ENCODE measurements around the gene ZBTB3. TPM values are rescaled to one million over a fixed set of nuclear protein-coding genes. Genes with fewer than 3 reads are reported as not detected.

The ZBTB3 gene
- total and polyA plus RNA-seq, 2 of the 13 experiments (the other 11 are each of a cell fraction or from before 2014, with no cell fraction given), result 3.4 to 5.2 TPM

DNA sequence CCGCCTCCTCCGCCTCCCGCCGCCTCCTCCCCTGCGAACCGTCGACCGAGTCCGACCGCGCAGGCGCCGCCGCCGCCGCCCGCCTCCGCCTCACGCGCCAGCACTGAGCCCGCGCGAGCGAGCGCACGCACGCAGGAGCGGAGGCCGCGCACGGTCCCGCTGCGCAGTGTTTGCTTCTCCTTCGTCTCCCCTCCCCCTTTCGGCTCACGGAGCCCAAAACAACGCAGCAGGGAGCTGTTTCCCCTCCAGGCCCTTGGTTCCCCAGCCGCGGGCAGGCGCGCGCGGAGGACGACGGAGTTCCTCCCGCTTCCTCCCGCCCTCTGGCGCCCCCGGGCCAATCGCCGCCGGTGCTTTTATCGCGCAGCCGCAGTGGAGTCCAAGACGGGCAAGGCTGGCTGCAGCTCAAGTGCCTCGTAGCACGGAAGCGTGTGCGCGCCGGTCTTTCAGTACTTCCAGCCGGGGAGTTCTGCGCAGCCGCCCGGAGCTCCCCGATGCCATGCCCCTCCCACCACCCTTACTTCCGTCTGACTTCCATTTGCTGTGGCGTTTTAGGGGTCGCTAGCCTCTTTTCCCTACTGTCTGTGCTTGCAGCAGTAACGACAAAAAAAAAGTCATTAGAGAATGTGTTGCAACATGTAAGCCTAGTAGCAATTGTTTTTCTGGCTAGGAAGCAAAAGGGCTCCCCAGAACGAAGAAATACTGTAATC lies 26.6 kb downstream of the ZBTB3 start, which contains the start of gene HNRNPUL2 (continued):
- TF ChIP-seq NR3C1 (CRISPR knock-in tag; IDR thresholded peaks at IDR 0.05) (no peak), JUNB (CRISPR knock-in tag; IDR thresholded peaks at IDR 0.05; ENCODE audit: borderline replicate concordance) (no peak; the same call in 1 of the 2 replicates), CEBPB (IDR thresholded peaks at IDR 0.05; ENCODE audit: borderline replicate concordance, low read depth, low read length) (no peak), BRCA1 (CRISPR knock-in tag; IDR thresholded peaks at IDR 0.05) (no peak; the same call in 1 of the 2 replicates), RNF2 (conservative IDR thresholded peaks at IDR 0.05; ENCODE audit: low read depth) (peak; percentile 99), KLF15 (CRISPR knock-in tag; IDR thresholded peaks at IDR 0.05; ENCODE audit: borderline replicate concordance) (peak; percentile 74; the same call in 1 of the 2 replicates), HIC2 (CRISPR knock-in tag; IDR thresholded peaks at IDR 0.05; ENCODE audit: low read depth) (peak; percentile 71; the same call in 1 of the 2 replicates), ZBTB4 (CRISPR knock-in tag; IDR thresholded peaks at IDR 0.05; ENCODE audit: borderline replicate concordance) (peak; percentile 57; the same call in 1 of the 2 replicates), ZNF839 (CRISPR knock-in tag; IDR thresholded peaks at IDR 0.05; ENCODE audit: borderline replicate concordance) (no peak; the same call in 1 of the 2 replicates), ZBTB7B (CRISPR knock-in tag; IDR thresholded peaks at IDR 0.05) (peak; percentile 57; the same call in 1 of the 2 replicates), ZIK1 (CRISPR knock-in tag; IDR thresholded peaks at IDR 0.05; ENCODE audit: borderline replicate concordance, low read depth) (peak; percentile 95), ZNF773 (CRISPR knock-in tag; IDR thresholded peaks at IDR 0.05; ENCODE audit: borderline replicate concordance) (peak; percentile 84)
- TF ChIP-seq, protein P1, sequence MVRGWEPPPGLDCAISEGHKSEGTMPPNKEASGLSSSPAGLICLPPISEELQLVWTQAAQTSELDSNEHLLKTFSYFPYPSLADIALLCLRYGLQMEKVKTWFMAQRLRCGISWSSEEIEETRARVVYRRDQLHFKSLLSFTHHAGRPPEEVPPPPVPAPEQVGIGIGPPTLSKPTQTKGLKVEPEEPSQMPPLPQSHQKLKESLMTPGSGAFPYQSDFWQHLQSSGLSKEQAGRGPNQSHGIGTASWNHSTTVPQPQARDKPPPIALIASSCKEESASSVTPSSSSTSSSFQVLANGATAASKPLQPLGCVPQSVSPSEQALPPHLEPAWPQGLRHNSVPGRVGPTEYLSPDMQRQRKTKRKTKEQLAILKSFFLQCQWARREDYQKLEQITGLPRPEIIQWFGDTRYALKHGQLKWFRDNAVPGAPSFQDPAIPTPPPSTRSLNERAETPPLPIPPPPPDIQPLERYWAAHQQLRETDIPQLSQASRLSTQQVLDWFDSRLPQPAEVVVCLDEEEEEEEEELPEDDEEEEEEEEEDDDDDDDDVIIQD (CRISPR knock-in tag; IDR thresholded peaks at IDR 0.05; ENCODE audit: low read depth), result peak; percentile 10; the same call in 1 of the 2 replicates
- TF ChIP-seq, protein P2, sequence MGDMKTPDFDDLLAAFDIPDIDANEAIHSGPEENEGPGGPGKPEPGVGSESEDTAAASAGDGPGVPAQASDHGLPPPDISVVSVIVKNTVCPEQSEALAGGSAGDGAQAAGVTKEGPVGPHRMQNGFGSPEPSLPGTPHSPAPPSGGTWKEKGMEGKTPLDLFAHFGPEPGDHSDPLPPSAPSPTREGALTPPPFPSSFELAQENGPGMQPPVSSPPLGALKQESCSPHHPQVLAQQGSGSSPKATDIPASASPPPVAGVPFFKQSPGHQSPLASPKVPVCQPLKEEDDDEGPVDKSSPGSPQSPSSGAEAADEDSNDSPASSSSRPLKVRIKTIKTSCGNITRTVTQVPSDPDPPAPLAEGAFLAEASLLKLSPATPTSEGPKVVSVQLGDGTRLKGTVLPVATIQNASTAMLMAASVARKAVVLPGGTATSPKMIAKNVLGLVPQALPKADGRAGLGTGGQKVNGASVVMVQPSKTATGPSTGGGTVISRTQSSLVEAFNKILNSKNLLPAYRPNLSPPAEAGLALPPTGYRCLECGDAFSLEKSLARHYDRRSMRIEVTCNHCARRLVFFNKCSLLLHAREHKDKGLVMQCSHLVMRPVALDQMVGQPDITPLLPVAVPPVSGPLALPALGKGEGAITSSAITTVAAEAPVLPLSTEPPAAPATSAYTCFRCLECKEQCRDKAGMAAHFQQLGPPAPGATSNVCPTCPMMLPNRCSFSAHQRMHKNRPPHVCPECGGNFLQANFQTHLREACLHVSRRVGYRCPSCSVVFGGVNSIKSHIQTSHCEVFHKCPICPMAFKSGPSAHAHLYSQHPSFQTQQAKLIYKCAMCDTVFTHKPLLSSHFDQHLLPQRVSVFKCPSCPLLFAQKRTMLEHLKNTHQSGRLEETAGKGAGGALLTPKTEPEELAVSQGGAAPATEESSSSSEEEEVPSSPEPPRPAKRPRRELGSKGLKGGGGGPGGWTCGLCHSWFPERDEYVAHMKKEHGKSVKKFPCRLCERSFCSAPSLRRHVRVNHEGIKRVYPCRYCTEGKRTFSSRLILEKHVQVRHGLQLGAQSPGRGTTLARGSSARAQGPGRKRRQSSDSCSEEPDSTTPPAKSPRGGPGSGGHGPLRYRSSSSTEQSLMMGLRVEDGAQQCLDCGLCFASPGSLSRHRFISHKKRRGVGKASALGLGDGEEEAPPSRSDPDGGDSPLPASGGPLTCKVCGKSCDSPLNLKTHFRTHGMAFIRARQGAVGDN (CRISPR knock-in tag; IDR thresholded peaks at IDR 0.05), result peak; percentile 96
- TF ChIP-seq, protein P3, sequence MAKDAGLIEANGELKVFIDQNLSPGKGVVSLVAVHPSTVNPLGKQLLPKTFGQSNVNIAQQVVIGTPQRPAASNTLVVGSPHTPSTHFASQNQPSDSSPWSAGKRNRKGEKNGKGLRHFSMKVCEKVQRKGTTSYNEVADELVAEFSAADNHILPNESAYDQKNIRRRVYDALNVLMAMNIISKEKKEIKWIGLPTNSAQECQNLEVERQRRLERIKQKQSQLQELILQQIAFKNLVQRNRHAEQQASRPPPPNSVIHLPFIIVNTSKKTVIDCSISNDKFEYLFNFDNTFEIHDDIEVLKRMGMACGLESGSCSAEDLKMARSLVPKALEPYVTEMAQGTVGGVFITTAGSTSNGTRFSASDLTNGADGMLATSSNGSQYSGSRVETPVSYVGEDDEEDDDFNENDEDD (CRISPR knock-in tag; IDR thresholded peaks at IDR 0.05; ENCODE audit: borderline replicate concordance), result peak; percentile 98
